Measurements from ENCODE around the gene MINAR1. TPM values are rescaled to one million over a fixed set of nuclear protein-coding genes. Genes with fewer than 3 reads are reported as not detected.

Gene MINAR1
- total RNA-seq, 1 donor from 2014 or later = 1.4 TPM

DNA sequence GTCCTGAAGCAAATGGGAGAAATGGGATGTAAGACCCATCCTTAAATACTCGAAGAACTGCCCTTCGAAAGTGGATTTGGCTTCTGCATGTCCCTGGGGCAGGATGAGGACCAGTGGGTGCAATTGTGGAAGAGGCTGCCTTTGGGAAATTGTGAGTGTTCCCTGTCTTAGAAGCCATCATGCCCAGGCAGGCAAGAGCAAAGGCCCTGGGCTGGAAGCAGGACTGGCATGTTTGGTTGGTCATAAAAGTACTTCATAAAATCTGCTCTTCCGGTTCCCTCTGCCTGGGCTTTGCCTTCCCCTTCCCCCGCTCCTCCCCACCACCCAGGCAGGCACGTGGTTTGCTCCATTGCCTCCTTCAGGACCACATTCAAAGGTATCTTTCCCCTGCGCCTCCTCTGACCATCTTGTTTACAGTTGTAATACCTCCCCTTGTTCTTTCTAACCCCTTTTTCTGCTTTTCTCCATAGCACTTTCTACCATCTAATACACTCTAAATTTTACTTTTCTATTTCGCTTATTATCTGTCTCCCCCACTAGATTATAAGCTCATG, 8.3 kb downstream of the MINAR1 start:
- no peak overlapping the region for H3K4me3 ChIP-seq (ENCODE audit: low read depth, low read length)
- no peak for DNase-seq (ENCODE audit: low read depth)
- TF ChIP-seq CTCF (conservative IDR thresholded peaks at IDR 0.05; ENCODE audit: low read depth, low read length) = no peak

GRCh38 chr15:79442911-79443310, 10.8 kb downstream of the MINAR1 start:
- no peak overlapping the region for H3K4me3 ChIP-seq (ENCODE audit: low read depth, low read length)
- DNase-seq (ENCODE audit: low read depth) = no peak
- no peak for TF ChIP-seq CTCF (conservative IDR thresholded peaks at IDR 0.05; ENCODE audit: low read depth, low read length)

DNA sequence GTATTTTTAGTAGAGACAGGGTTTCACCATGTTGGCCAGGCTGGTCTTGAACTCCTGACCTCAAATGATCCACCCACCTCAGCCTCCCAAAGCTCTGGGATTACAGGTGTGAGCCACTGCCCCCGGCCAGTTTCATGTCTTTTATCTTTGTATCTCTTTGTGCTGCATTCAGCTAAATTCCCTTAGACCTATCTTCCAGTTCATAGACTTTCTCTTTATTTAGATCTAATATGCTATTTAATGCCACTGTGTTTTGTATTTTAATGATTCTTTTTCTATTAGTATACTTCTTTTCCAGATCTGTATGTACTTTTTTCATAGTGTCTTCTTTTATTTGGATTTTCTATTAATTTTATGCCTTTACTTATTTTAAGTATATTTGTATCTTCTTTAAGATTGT, 14.9 kb downstream of the MINAR1 start:
- TF ChIP-seq CTCF (conservative IDR thresholded peaks at IDR 0.05; ENCODE audit: low read depth, low read length) = no peak
- DNase-seq (ENCODE audit: low read depth) = no peak
- H3K4me3 ChIP-seq (ENCODE audit: low read depth, low read length) = no peak overlapping the region

DNA sequence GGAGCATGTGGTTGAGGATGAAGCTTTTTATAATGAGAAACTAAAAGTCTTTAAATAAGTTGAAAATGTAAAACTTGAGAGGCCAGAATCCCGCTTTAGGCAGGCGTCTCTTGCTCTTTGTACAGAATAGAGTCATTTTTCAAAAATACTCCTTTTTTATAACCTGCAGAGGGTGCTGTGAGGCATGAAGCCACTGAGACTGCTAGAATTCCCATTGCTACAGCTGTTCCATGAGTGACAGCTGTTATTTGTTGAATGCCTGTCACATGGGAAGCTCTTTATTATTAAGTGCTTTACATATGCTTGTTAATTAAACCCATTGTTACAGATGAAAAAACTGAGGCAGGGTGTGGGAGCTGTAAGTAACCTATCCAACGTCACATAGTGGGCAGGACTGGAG, 18.5 kb downstream of the MINAR1 start:
- H3K4me3 ChIP-seq (ENCODE audit: low read depth, low read length) = no peak overlapping the region
- TF ChIP-seq CTCF (conservative IDR thresholded peaks at IDR 0.05; ENCODE audit: low read depth, low read length) = peak; percentile 23
- DNase-seq (ENCODE audit: low read depth) = no peak

- H3K4me3 ChIP-seq (ENCODE audit: low read depth, low read length) = no peak overlapping the region
- no peak for TF ChIP-seq CTCF (conservative IDR thresholded peaks at IDR 0.05; ENCODE audit: low read depth, low read length)
Observed at GRCh38 chr15:79451361-79451999, 19.3 kb downstream of the MINAR1 start.

DNA sequence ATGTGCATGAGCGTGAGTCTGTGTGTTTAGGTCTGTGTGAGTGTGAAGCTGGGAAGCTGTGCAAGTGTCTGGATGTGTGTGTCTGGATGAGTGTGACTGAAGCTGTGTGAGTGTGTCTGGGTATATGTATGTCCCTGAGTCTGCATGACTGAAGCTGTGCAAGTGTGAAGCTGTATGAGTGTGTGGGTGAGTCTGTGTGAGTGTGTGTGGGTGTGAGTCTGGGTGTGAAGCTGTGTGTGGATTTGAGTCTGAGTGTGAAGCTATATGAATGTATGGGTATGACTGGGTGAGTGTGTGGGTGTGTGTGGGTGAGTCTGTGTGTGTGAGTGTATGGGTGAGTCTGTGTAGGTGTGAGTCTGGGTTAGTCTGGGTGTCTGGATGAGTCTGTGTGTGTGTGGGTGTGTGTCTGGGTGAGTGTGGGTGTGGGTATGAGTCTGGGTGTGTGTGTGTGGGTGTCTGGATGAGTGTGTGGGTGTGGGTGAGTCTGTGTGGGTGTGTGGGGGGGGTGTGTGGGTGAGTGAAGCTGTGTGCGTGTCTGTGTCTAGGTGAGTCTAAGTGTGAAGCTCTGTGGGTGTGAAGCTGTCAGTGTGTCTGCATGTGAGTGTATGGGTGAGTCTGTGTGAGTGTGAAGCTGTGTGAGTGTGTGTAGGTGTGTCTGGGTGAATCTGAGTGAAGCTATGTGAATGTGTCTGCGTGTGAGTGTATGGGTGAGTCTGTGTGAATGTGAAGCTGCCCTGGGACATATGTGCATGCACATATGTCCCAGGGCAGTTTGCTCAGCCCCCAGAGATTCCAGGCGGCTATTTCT, 20.3 kb downstream of the MINAR1 start:
- no peak for TF ChIP-seq CTCF (conservative IDR thresholded peaks at IDR 0.05; ENCODE audit: low read depth, low read length)
- no peak for DNase-seq (ENCODE audit: low read depth)

More at GRCh38 chr15:79451361-79451999, 19.3 kb downstream of the MINAR1 start:
- DNase-seq (ENCODE audit: low read depth) = no peak

More for the DNA sequence above, 20.3 kb downstream of the MINAR1 start:
- no peak overlapping the region for H3K4me3 ChIP-seq (ENCODE audit: low read depth, low read length)
